Measurements from ENCODE around the gene HELLS.
"Not testable (repeated sequence)": the region's sequence is repeated elsewhere in the genome, so short reads cannot be mapped to it uniquely, and the experiment has no call there.

HELLS gene

GRCh38 chr10:94545391-94546048 is at the start of gene HELLS:
Gene HELLS (plus strand): TSS chr10:94545788. CDS start chr10:94545922, 134 bp downstream.
- ATAC-seq = peak; percentile 82
- DNase-seq = peak; percentile 79
- Mint-ChIP-seq H3K4me1 (peaks cover 30% of the 10 kb centered on the region), H3K36me3 (ENCODE audit: low read depth) (peaks cover 38% of the 10 kb centered on the region), H3K4me3 (peak within 1 kb of the TSS; percentile 99), H3K27me3 (peaks cover 10% of the 10 kb centered on the region), H3K9me3 (no peaks in the 10 kb centered on the region), H3K27ac (peak within 1 kb of the TSS; percentile 94)

GRCh38 chr10:94496010-94496409 is 49.6 kb upstream of the HELLS start:
- ATAC-seq (no peak), DNase-seq (no peak)
- no peak overlapping the region for H3K4me3 Mint-ChIP-seq

GRCh38 chr10:94496646-94497045 is 48.9 kb upstream of the HELLS start:
- Mint-ChIP-seq H3K4me1 (no peaks in the 10 kb centered on the region), H3K36me3 (ENCODE audit: low read depth) (no peaks in the 10 kb centered on the region), H3K4me3 (no peak overlapping the region), H3K27me3 (peaks cover 5% of the 10 kb centered on the region), H3K9me3 (no peaks in the 10 kb centered on the region), H3K27ac (no peak overlapping the region)
- DNase-seq (no peak), ATAC-seq (no peak)

More at GRCh38 chr10:94496010-94496409, 49.6 kb upstream of the HELLS start:
- no peaks in the 10 kb centered on the region for H3K9me3 Mint-ChIP-seq
- H3K36me3 Mint-ChIP-seq (ENCODE audit: low read depth) = no peaks in the 10 kb centered on the region
- H3K27me3 Mint-ChIP-seq = peaks cover 6% of the 10 kb centered on the region
- no peaks in the 10 kb centered on the region for H3K4me1 Mint-ChIP-seq
- H3K27ac Mint-ChIP-seq = no peak overlapping the region

- Mint-ChIP-seq H3K4me3 (no peak overlapping the region), H3K27me3 (peaks cover 2% of the 10 kb centered on the region), H3K4me1 (no peaks in the 10 kb centered on the region), H3K36me3 (ENCODE audit: low read depth) (no peaks in the 10 kb centered on the region), H3K9me3 (no peaks in the 10 kb centered on the region), H3K27ac (no peak overlapping the region)
- no peak for DNase-seq
- no peak for ATAC-seq
Observed at GRCh38 chr10:94500063-94500462, 45.5 kb upstream of the HELLS start.

- no peak for DNase-seq
- ATAC-seq = no peak
- Mint-ChIP-seq H3K27ac (no peak overlapping the region), H3K4me3 (no peak overlapping the region), H3K9me3 (no peaks in the 10 kb centered on the region), H3K27me3 (peaks cover 3% of the 10 kb centered on the region), H3K4me1 (no peaks in the 10 kb centered on the region), H3K36me3 (ENCODE audit: low read depth) (no peaks in the 10 kb centered on the region)
Observed at GRCh38 chr10:94521276-94522250, 24.0 kb upstream of the HELLS start.

- Mint-ChIP-seq H3K27me3 (peaks cover 9% of the 10 kb centered on the region), H3K9me3 (no peaks in the 10 kb centered on the region), H3K4me3 (no peak overlapping the region), H3K36me3 (ENCODE audit: low read depth) (no peaks in the 10 kb centered on the region), H3K27ac (no peak overlapping the region), H3K4me1 (no peaks in the 10 kb centered on the region)
- no peak for ATAC-seq
- no peak for DNase-seq
Observed at GRCh38 chr10:94524146-94524545, 21.4 kb upstream of the HELLS start.

GRCh38 chr10:94524711-94525110 is 20.9 kb upstream of the HELLS start:
- no peak for ATAC-seq

GRCh38 chr10:94531550-94531949 is 14.0 kb upstream of the HELLS start:
- H3K27me3 Mint-ChIP-seq = peaks cover 21% of the 10 kb centered on the region
- not testable (repeated sequence) for H3K4me1 Mint-ChIP-seq; ATAC-seq; H3K36me3 Mint-ChIP-seq (ENCODE audit: low read depth); H3K4me3 Mint-ChIP-seq; DNase-seq; H3K27ac Mint-ChIP-seq; H3K9me3 Mint-ChIP-seq

More at GRCh38 chr10:94524711-94525110, 20.9 kb upstream of the HELLS start:
- Mint-ChIP-seq H3K27ac (no peak overlapping the region), H3K36me3 (ENCODE audit: low read depth) (no peaks in the 10 kb centered on the region), H3K4me3 (no peak overlapping the region), H3K27me3 (peaks cover 9% of the 10 kb centered on the region), H3K9me3 (no peaks in the 10 kb centered on the region), H3K4me1 (no peaks in the 10 kb centered on the region)
- DNase-seq = no peak

GRCh38 chr10:94533027-94533426 is 12.6 kb upstream of the HELLS start:
- DNase-seq (no peak), ATAC-seq (no peak)
- no peaks in the 10 kb centered on the region for H3K9me3 Mint-ChIP-seq
- H3K4me3 Mint-ChIP-seq = no peak overlapping the region
- no peak overlapping the region for H3K27ac Mint-ChIP-seq
- H3K27me3 Mint-ChIP-seq = peaks cover 17% of the 10 kb centered on the region
- H3K36me3 Mint-ChIP-seq (ENCODE audit: low read depth) = no peaks in the 10 kb centered on the region
- no peaks in the 10 kb centered on the region for H3K4me1 Mint-ChIP-seq

- ATAC-seq, H3K27ac Mint-ChIP-seq, H3K4me3 Mint-ChIP-seq: not testable (repeated sequence)
Observed at GRCh38 chr10:94542282-94542681, 3.3 kb upstream of the HELLS start.

GRCh38 chr10:94546049-94546900 is 687 bp downstream of the HELLS start:
- Mint-ChIP-seq H3K27ac (peak overlapping the region; percentile 94), H3K4me1 (peaks cover 30% of the 10 kb centered on the region), H3K27me3 (peaks cover 9% of the 10 kb centered on the region), H3K9me3 (no peaks in the 10 kb centered on the region), H3K36me3 (ENCODE audit: low read depth) (peaks cover 41% of the 10 kb centered on the region), H3K4me3 (peak overlapping the region; percentile 99)
- DNase-seq (no peak), ATAC-seq (no peak)

More at GRCh38 chr10:94542282-94542681, 3.3 kb upstream of the HELLS start:
- Mint-ChIP-seq H3K4me1 (peaks cover 23% of the 10 kb centered on the region), H3K36me3 (ENCODE audit: low read depth) (peaks cover 16% of the 10 kb centered on the region), H3K27me3 (peaks cover 13% of the 10 kb centered on the region)
- not testable (repeated sequence) for DNase-seq, H3K9me3 Mint-ChIP-seq

- H3K4me1 Mint-ChIP-seq = peaks cover 29% of the 10 kb centered on the region
- H3K4me3 Mint-ChIP-seq = peak overlapping the region; percentile 99
- H3K27me3 Mint-ChIP-seq = peaks cover 5% of the 10 kb centered on the region
- H3K9me3 Mint-ChIP-seq = no peaks in the 10 kb centered on the region
- no peak overlapping the region for H3K27ac Mint-ChIP-seq
- DNase-seq = no peak
- peaks cover 44% of the 10 kb centered on the region for H3K36me3 Mint-ChIP-seq (ENCODE audit: low read depth)
- no peak for ATAC-seq
Observed at GRCh38 chr10:94546901-94547185, 1.3 kb downstream of the HELLS start.

GRCh38 chr10:94549221-94549620 is 3.6 kb downstream of the HELLS start:
- ATAC-seq = no peak
- H3K4me3 Mint-ChIP-seq = no peak overlapping the region
- peaks cover 2% of the 10 kb centered on the region for H3K27me3 Mint-ChIP-seq
- no peak for DNase-seq
- H3K36me3 Mint-ChIP-seq (ENCODE audit: low read depth) = peaks cover 60% of the 10 kb centered on the region
- no peak overlapping the region for H3K27ac Mint-ChIP-seq
- H3K4me1 Mint-ChIP-seq = peaks cover 27% of the 10 kb centered on the region
- no peaks in the 10 kb centered on the region for H3K9me3 Mint-ChIP-seq

- H3K36me3 Mint-ChIP-seq (ENCODE audit: low read depth) = peaks cover 67% of the 10 kb centered on the region
Observed at GRCh38 chr10:94567714-94568307, 22.2 kb downstream of the HELLS start.

More at GRCh38 chr10:94567714-94568307, 22.2 kb downstream of the HELLS start:
- ATAC-seq, H3K4me1 Mint-ChIP-seq, H3K27ac Mint-ChIP-seq, H3K27me3 Mint-ChIP-seq, H3K4me3 Mint-ChIP-seq, H3K9me3 Mint-ChIP-seq, DNase-seq: not testable (repeated sequence)
